KG1 (cell line): ENCODE data around the gene RASSF8.
A peak's percentile ranks its signal among the peaks of the same experiment; 100 is the strongest.

Source experiments
- DNase-seq: peaks from one replicate; lab custom pipeline; 2025; lab: John Stamatoyannopoulos, UW

Gene RASSF8

GRCh38 chr12:26126340-26127284 is 168.1 kb downstream of the RASSF8 start:
- peak; percentile 66 for DNase-seq

- no peak for DNase-seq
Observed at GRCh38 chr12:26127404-26127803, 168.9 kb downstream of the RASSF8 start.

- no peak for DNase-seq
Observed at GRCh38 chr12:26128168-26128567, 169.7 kb downstream of the RASSF8 start.
